Measurements from ENCODE around the gene COX17. TPM values are rescaled to one million over a fixed set of nuclear protein-coding genes. Genes with fewer than 3 reads are reported as not detected.

The COX17 gene
- total RNA-seq, 1 experiment from 2014 or later, result 24.2 TPM

DNA sequence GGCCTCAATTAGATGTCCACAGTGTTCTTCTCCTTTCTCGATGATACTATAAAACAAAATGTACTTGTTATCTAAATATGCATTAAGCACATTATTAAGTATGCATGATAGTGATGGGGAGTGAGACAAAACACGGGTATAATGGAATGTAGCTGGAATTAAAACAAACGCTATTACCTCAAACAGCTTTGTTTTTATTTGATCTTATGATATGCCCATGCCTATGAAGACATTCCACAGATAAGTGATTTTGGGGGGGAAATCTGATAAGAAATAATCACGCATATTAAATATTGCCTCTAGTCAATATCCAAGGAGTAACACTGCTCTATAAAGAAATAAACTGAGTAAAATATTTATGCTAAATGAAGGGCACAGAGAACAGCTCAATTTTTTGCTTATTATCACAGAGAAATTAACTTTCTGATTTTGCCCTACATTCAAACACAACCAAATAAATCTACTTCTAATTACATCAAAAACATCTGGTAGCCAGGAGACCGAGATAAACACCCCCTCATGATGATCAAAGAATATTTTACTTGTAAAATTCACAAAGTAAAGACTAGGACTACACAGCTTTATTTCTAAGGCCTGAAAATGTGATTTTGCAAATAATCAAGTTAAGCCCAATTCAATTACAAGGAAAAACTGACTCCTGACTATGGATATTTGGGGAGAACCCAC is 1.9 kb downstream of the COX17 start:
- no peak for DNase-seq (ENCODE audit: low read depth)

- no peak for DNase-seq (ENCODE audit: low read depth)
These were observed 3.3 kb downstream of the COX17 start for GRCh38 chr3:119673875-119674274.

DNA sequence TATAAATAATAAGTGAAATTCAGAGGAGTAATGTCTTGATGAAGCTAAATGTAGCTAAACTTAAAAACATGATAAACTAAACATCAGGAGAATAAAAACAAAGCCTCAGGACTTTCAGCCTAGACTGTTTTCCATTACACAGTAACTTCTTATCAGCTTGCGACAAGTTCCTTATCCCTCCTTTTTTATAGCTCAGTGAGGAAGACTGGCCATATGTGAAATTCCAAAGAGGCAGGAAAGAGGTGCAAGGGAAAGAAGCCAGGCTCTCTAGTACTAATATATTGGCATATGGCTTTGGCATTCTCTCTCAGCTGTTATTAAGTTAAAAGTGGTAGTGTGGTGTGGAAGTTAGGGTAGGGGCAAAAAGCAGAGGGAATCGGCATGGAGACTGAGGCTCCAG is 4.4 kb downstream of the COX17 start:
- DNase-seq (ENCODE audit: low read depth), result no peak

- DNase-seq (ENCODE audit: low read depth), result peak; percentile 47
These were observed 7.2 kb downstream of the COX17 start for GRCh38 chr3:119669906-119670570.

DNA sequence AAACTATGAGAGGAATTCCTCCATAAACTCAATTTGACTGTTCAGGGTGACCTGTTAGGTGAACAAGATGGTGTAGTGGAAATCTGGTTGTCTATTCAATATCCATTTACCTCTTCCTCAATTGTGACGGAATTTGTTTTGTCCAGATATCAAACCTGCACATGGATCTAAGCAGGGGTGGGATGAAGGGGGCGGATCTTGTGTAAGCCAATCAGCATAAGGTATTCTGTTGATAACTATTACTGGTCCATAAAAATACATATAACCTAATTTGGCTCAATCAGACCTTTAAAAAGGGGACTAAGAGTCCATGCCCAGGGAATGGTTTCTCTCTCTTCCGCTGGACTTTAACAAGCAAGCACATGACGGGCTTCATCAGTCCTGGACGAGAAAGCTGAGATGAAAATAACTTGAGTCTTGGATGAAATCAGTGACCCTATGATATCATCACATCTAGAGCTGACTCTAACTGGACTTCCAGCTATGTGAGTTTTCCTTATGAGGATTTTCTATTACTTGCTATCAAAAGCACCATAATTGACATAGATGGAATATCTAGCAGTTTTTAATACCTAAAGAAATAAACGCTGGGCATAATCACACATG is 11.1 kb downstream of the COX17 start:
- no peak for DNase-seq (ENCODE audit: low read depth)

DNA sequence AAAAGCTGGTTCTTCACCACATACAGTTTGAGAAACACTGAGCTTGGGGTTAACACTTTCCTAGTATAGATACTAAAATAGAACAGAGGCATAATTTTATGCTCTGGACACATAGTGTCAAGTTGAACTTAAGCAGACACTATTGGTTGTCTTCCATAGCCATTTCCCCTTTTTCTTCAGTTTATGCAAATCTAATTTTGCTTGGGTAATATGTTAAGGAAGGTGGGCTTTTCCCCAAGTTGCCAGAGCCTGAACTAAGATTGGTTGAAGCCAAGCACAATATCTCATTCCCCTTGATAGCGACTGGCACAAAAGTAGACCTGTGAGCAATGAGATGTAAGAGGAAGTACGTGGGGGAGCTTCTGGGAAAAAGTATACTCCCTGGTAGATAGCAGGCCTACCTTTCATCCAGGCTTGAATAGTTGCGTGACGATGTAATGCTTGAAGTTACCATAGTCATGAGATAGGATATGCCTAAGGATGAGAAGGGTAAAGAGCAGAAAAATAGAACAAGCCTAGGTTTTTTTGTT is 12.3 kb downstream of the COX17 start:
- DNase-seq (ENCODE audit: low read depth), result no peak

- DNase-seq (ENCODE audit: low read depth), result peak; percentile 52
These were observed 12.8 kb downstream of the COX17 start for GRCh38 chr3:119664370-119664769.

GRCh38 chr3:119663885-119664284 is 13.3 kb downstream of the COX17 start:
- peak; percentile 74 for DNase-seq (ENCODE audit: low read depth)

GRCh38 chr3:119662604-119663373 is 14.4 kb downstream of the COX17 start:
- DNase-seq (ENCODE audit: low read depth), result peak; percentile 86

- peak; percentile 50 for DNase-seq (ENCODE audit: low read depth)
These were observed 16.4 kb downstream of the COX17 start, which contains the start of gene POPDC2 for GRCh38 chr3:119660474-119661440. Gene POPDC2 (minus strand): TSS chr3:119660589. CDS start chr3:119660423, 166 bp downstream.

DNA sequence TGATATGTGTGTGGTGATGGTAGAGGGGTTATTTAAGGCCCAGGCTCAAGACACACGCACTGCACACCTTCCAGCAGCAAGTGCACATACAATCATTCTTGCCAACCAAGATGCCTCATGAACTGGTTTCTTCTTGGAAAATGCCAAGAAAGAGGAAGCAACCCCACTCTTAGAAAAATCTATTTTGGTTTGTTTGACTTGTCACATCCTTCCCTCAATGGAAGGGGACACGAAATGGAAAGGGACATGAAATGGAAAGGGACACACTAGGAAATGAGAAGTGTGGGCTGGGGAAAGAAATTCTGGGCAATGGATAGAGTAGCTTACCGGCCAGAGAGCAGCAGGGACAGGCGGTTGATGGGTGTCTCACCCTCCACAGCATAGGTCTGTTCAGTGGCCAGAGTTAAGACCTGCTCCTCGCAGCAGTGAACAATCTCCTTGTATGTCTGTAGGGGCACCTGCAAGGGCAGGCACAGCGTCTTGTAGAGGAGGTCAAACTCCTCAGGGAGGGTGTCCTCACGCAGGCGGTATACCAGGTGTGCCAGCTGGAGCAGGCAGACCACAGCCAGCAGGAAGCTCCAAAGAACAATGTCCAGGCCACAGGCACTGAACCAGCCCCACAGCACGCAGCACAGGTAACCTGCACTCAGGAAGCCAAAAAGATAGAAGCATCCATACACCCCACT is 17.5 kb downstream of the COX17 start:
- DNase-seq (ENCODE audit: low read depth), result no peak

GRCh38 chr3:119658994-119659393 is 18.2 kb downstream of the COX17 start:
- no peak for DNase-seq (ENCODE audit: low read depth)

DNA sequence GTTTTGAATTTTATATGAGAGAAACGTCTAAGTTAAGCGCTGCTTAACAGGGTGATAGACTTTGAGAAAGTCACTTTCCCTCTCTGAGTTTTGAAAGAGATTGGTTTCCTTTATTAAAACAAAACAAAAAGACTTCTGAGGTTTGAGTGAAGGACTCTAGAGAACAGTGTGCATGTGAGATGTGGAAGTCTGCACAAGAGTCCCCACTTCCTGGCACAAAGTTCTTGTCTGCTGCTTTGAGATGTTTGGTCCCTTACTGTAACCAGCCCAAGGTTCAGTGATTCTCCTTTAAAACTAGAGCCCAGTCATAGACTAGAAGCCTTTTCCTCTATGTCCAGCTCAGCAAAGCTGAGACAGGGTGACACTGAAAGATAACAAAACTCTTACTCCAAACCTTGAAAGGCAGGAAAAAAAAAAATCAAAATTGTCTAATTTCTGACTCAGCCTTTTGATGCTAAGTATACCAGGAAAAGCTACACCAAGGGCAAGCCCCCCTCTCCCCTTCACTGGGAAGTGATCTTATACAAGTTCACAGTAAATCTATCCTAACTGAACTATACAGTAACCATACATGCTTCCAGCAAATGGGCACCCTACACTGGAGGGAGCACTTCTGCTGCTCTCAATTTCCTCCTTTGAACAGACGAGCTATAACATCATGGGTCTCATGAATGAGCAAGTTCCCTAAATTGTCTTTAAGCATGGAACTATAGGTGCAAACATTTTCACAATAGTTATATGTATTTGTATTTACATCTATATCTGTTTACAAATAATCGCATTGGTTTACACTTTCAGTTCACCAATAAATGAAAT is 19.1 kb downstream of the COX17 start:
- no peak for DNase-seq (ENCODE audit: low read depth)

- DNase-seq (ENCODE audit: low read depth), result no peak
These were observed 23.3 kb downstream of the COX17 start for GRCh38 chr3:119653876-119654275.

- peak; percentile 90 for DNase-seq (ENCODE audit: low read depth)
These were observed 24.7 kb downstream of the COX17 start for GRCh38 chr3:119652306-119653033.

GRCh38 chr3:119649761-119650160 is 27.4 kb downstream of the COX17 start:
- DNase-seq (ENCODE audit: low read depth), result no peak

- DNase-seq (ENCODE audit: low read depth), result no peak
These were observed 29.2 kb downstream of the COX17 start for GRCh38 chr3:119647843-119648575.

- no peak for DNase-seq (ENCODE audit: low read depth)
These were observed 30.0 kb downstream of the COX17 start for GRCh38 chr3:119647171-119647570.
